Fibroblast of skin of left quadriceps (primary cell): ENCODE measurements around the gene DNM3.
A peak's percentile ranks its signal among the peaks of the same experiment; 100 is the strongest.

Source experiments
- DNase-seq, 2 experiments: peaks; one replicate each; pipeline ENCODE4 v3.0.0-alpha.2; 2013; ENCODE audit warnings: low read depth in 2 of 2

DNM3 gene

DNA sequence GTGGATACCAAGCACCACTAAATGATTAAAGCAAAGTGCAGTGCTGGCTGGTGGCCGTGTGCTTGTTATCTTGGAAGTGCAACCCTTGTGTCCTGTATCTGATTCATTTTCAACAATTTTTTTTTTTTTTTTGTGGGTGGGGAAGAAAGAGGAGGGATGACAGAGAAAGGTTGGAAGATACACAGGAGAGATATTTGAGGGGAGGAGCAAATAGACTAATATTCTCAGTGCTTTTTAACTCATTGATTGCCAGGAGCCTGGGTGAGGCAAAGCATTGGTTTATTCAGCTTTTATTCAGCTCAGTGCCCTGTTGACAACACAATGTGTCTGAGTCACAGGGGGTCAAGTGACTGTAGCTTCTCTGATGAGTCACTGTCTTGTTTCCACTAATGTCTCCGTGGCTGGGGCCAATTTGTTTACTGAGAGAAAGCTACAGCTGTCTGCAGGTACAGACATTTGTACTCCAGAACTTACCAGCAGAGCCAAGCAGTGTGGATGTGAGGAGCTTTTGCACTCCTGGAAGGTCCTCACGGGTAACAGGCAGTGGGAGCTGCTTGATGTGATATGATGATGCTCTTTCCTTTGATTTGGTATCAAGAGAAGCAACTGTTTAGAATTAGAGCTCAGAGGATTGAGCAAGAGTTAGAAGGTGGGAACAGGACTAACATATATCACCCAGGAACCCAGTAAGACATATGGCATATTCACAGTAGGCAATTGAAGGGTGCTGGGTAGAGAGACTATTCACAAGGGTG, 23.6 kb upstream of the DNM3 start:
- DNase-seq = peak; percentile 26 to 35

DNA sequence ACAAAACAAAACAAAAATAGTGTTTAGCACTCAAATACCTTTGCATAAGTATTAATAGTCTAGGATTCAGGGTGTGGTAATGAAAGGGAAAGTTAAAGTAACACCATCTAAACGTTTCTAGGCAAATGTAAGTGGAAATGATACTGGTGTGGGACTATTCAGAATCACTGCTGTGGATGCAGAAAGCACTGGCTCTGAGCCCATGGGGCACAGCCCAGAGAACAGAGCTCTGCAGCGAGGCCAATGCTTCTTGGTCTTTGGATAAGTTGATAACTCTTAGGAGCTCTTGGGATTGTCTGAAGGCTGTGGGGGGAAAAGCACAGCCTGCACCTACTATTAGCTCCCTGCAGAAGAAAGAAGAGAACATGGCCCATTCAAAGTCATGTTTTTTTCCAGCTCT, 21.4 kb upstream of the DNM3 start:
- no peak for DNase-seq

GRCh38 chr1:171826973-171827372, 14.3 kb upstream of the DNM3 start:
- no peak for DNase-seq

DNA sequence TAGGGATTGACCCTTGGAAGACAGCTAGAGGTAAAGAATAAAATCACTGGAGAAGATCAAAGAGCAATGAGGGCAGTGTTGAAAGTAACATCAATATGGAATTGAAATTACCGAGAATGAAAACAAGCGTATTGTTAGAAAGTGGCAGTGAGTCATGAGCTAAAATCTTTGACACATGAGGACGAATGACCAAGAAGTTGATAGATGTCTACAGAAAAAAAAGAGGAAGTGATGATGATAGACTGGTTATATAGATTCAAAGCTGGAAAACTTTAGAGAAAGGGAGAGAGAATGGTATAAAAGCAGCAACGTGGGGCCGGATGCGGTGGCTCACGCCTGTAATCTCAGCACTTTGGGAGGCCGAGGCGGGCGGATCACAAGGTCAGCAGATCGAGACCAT, 12.5 kb upstream of the DNM3 start:
- DNase-seq = no peak

GRCh38 chr1:171833091-171833825, 8.0 kb upstream of the DNM3 start:
- no peak for DNase-seq

- no peak for DNase-seq
These were observed 6.5 kb upstream of the DNM3 start for GRCh38 chr1:171834821-171835220.

- DNase-seq = no peak
These were observed 5.4 kb upstream of the DNM3 start for GRCh38 chr1:171835891-171836290.

- DNase-seq = no peak
These were observed 848 bp downstream of the DNM3 start for GRCh38 chr1:171841931-171842761.

- no peak for DNase-seq
These were observed 3.1 kb downstream of the DNM3 start for GRCh38 chr1:171844381-171844780.

GRCh38 chr1:171845998-171846397, 4.7 kb downstream of the DNM3 start:
- no peak for DNase-seq

DNA sequence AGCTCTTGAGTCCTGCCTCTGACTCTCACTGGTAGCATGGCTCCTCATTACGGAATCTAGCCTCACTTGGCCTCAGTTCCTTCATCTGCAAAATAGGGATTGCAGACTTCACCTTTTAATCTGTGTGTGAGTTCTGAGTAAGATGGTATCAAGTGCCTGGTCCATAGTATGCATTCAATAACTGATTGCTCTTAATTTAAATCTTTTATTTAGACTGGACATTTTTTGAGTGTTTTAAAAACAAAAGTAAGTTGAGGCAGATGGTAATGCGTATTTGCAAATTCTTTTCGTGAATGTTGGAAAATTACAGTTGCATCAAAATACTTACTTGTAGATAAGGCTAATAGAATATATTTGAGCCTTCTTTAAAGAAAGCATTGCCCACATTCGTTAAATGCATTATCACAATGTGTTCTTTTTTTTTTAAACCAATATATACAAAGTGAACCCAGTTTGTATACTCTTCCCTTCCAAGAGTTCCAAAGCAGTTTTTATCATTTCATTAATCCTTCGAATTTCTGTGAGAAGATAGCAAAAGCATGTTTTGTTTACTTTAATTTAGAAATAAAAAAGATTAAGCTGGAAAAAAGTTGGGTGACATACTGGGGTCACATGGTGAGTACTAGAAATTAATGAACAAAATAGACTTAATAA, 8.1 kb downstream of the DNM3 start:
- DNase-seq = no peak

DNA sequence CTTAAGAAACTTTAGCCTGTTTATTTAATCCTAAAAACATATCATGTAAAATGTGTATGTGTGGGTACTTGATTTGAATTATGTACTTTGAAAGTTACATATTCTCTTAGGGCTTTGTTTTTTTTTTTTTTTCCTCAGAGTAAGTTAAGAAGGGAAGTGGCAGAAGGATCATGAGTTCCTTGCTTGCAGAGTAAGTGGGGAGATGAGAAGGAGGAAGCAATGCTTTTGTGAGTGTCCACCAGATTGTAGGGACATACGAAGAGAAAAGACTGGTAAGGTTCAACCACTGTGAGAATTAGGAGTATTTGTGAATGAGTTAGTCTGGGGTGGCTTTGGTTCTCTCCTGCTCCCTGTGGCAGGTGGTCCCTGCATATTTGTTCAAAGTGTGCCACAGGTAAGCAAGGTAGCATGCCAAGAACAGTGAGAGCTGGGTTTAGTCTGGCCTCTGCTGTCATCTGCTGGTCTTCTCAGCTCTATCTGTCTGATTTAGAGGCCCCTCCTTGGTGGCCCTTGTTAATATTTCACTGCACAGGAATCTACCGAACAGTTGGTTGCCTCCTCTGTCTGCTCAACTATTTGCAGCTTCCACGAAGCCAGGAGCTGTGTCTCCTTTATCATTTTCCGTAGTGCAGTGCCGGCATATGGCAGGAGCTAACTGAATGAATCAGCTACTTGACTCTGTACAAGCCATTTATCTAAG, 9.5 kb downstream of the DNM3 start:
- no peak for DNase-seq

GRCh38 chr1:171852272-171852671, 11.0 kb downstream of the DNM3 start:
- DNase-seq = peak; percentile 28 to 30

GRCh38 chr1:171855381-171855780, 14.1 kb downstream of the DNM3 start:
- DNase-seq = no peak

- no peak for DNase-seq
These were observed 17.4 kb downstream of the DNM3 start for GRCh38 chr1:171858696-171859095.

DNA sequence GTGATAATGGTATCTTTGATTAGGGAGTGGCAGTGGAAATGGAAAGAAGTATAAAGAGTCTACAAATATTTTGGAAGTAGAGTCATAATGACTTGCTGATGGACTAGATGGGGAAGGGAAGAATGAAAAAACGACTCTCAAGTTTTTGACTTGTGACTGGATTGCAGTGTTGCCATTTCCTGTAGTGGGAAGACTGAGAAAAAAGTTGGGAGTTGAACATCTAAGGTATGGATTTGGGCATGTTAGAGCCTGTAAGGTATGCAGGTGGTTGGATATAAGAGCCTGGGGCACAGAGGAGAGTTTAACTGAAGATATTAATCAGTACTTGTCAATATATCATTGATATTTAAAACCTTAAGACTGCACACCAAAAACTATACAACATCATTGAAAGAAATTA, 19.4 kb downstream of the DNM3 start:
- no peak for DNase-seq

DNA sequence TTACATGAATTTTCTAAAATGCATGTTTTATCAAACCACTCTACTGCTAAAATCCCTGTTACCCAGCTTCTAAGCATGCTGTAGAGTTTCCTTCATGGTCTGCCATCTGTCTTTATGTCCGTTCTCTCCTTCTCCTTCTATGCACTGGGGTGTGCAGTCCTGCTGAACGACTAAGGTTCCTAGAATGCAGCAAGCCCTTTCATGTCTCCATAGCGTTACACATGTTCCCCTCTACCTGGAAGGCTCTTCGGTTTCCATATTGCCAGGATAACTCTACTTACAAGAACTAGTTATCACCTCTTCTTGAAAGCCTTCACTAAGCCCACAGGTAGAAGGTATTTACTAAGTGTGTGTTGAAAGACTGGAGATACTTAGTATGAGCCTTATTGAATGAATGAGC, 22.2 kb downstream of the DNM3 start:
- DNase-seq = no peak

GRCh38 chr1:171864308-171864707, 23.0 kb downstream of the DNM3 start:
- no peak for DNase-seq

DNA sequence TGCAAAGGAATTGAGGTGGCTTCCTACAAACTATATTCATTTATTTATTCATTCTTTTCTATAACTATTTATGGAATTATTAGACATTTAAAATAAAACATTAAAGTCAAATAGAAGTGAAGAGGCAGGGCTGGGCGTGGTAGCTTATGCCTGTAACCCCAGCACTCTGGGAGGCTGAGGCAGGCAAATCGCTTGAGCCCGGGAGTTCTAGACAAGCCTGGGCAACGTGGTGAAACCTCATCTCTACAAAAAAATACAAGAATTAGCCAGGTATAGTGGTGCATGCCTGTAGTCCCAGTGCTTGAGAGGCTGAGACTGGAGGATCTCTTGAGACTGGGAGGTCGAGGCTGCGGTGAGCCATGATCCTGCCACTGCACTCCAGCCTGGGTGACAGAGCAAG, 23.8 kb downstream of the DNM3 start:
- no peak for DNase-seq

DNA sequence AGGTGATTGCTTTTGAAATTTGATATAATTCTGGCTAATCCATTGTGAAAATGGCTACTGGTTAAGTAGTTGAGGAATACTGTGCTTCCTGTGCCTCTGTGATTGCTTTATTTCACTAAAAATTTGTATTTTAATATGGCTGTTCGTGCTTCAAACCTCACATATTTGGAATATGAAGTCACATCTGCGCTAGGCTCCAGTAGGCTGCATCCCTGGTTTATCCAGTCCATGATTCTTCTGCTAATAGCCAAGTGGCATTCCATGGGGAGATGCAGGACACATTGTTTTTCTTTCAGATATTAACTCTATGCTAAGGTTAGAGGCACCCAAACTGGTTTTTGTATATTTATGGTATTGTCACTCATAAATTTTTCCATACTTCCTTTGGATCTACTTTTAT, 25.9 kb downstream of the DNM3 start:
- DNase-seq = no peak

- DNase-seq = no peak
These were observed 27.0 kb downstream of the DNM3 start for GRCh38 chr1:171868217-171868803.
